Cardiac atrium fibroblast (primary cell): ENCODE results near the gene PHACTR1. TPM values are rescaled to one million over a fixed set of nuclear protein-coding genes. Genes with fewer than 3 reads are reported as not detected.

Experiments
- total RNA-seq: library from RNA; depleted of rRNA; stranded (reverse); fragments of >200 nt; gene quantifications from 2 replicates; pipeline ENCODE4 v1.2.3, GENCODE V29; 2015

Gene PHACTR1
- total RNA-seq, result under 0.01 and 1.5 TPM in 2 replicates

GRCh38 chr6:12716298-12716916 is at the start of gene PHACTR1:
TSS of gene PHACTR1 (plus strand) at chr6:12716767.

GRCh38 chr6:13328076-13328874 is 611.7 kb downstream of the PHACTR1 start, which contains the start of gene TBC1D7:
TSS of gene TBC1D7 (minus strand) at chr6:13328537. CDS start at chr6:13326898, 1,639 bp downstream.

